Measurements from ENCODE around the gene YWHAQ. TPM values are rescaled to one million over a fixed set of nuclear protein-coding genes. Genes with fewer than 3 reads are reported as not detected.

YWHAQ gene
- total RNA-seq, 1 donor from 2014 or later = 408 TPM

DNA sequence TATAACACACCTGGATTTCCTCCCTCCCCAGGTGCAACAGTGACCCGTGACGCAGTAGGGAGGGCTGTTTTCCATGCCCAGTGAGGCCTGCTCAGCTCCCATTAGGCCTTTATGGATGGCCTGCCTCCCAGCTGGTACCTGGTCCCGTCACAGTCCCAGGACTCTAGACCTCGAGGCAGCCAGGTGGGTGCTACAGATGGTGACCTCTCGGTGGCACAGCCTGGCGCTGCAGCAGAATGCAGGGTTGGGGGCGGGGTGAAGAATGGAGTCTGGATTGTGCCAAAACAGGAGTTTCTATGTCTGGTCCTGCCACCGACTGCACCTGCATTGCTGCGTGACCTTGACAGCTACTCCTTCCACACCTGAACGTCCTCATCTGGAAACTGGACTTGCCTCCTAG lies 18.0 kb upstream of the YWHAQ start:
- H3K9me3 ChIP-seq (ENCODE audit: insufficient read depth, low read depth, low read length) = no peaks in the 10 kb centered on the region
- FAIRE-seq (no peak), DNase-seq (ENCODE audit: low read depth) (no peak)
- H3K27me3 ChIP-seq (ENCODE audit: insufficient read depth, low read length) = no peaks in the 10 kb centered on the region
- no peak overlapping the region for H3K27ac ChIP-seq (ENCODE audit: low read depth, low read length)
- TF ChIP-seq CTCF (IDR thresholded peaks at IDR 0.05; ENCODE audit: insufficient read depth, low read depth, low read length) (no peak), EZH2 (IDR thresholded peaks at IDR 0.05; ENCODE audit: insufficient read depth, low read length) (no peak)
- H3K79me2 ChIP-seq (ENCODE audit: insufficient read depth, low read length) = no peaks in the 10 kb centered on the region
- Mint-ChIP-seq H3K27ac (ENCODE audit: unreplicated experiment) (no peak overlapping the region), H3K36me3 (ENCODE audit: low read depth, unreplicated experiment) (no peaks in the 10 kb centered on the region), H3K27me3 (ENCODE audit: low read depth, unreplicated experiment) (peaks cover 9% of the 10 kb centered on the region), H3K9me3 (ENCODE audit: unreplicated experiment) (no peaks in the 10 kb centered on the region), H3K4me1 (ENCODE audit: low read depth, unreplicated experiment) (peaks cover 12% of the 10 kb centered on the region), H3K4me3 (ENCODE audit: unreplicated experiment) (no peak overlapping the region)
- H3K9ac ChIP-seq (ENCODE audit: low read length) = no peak overlapping the region
- H4K20me1 ChIP-seq (ENCODE audit: insufficient read depth, low read length) = no peaks in the 10 kb centered on the region
- H3K4me3 ChIP-seq (ENCODE audit: insufficient read depth, low read depth, low read length) = no peak overlapping the region
- H3K4me1 ChIP-seq (ENCODE audit: insufficient read depth, low read length) = peaks cover 6% of the 10 kb centered on the region
- H3K4me2 ChIP-seq (ENCODE audit: low read length) = no peak overlapping the region
- H2AFZ ChIP-seq (ENCODE audit: low read depth, low read length) = no peak overlapping the region
- H3K36me3 ChIP-seq (ENCODE audit: insufficient read depth, low read length) = no peaks in the 10 kb centered on the region

GRCh38 chr2:9647884-9648283 lies 17.1 kb upstream of the YWHAQ start:
- Histone ChIP-seq H3K36me3 (ENCODE audit: insufficient read depth, low read length) (no peaks in the 10 kb centered on the region), H3K4me3 (ENCODE audit: insufficient read depth, low read depth, low read length) (no peak overlapping the region), H3K27me3 (ENCODE audit: insufficient read depth, low read length) (no peaks in the 10 kb centered on the region), H2AFZ (ENCODE audit: low read depth, low read length) (no peak overlapping the region), H3K9me3 (ENCODE audit: insufficient read depth, low read depth, low read length) (no peaks in the 10 kb centered on the region), H3K4me1 (ENCODE audit: insufficient read depth, low read length) (peaks cover 6% of the 10 kb centered on the region), H3K79me2 (ENCODE audit: insufficient read depth, low read length) (no peaks in the 10 kb centered on the region), H4K20me1 (ENCODE audit: insufficient read depth, low read length) (no peaks in the 10 kb centered on the region), H3K27ac (ENCODE audit: low read depth, low read length) (no peak overlapping the region), H3K4me2 (ENCODE audit: low read length) (no peak overlapping the region), H3K9ac (ENCODE audit: low read length) (no peak overlapping the region)
- peaks cover 9% of the 10 kb centered on the region for H3K27me3 Mint-ChIP-seq (ENCODE audit: low read depth, unreplicated experiment)
- H3K9me3 Mint-ChIP-seq (ENCODE audit: unreplicated experiment) = no peaks in the 10 kb centered on the region
- no peak for TF ChIP-seq EZH2 (IDR thresholded peaks at IDR 0.05; ENCODE audit: insufficient read depth, low read length)
- TF ChIP-seq CTCF (IDR thresholded peaks at IDR 0.05; ENCODE audit: insufficient read depth, low read depth, low read length) = no peak
- H3K4me1 Mint-ChIP-seq (ENCODE audit: low read depth, unreplicated experiment) = peaks cover 15% of the 10 kb centered on the region
- FAIRE-seq (no peak), DNase-seq (ENCODE audit: low read depth) (no peak)
- H3K27ac Mint-ChIP-seq (ENCODE audit: unreplicated experiment) = no peak overlapping the region
- no peaks in the 10 kb centered on the region for H3K36me3 Mint-ChIP-seq (ENCODE audit: low read depth, unreplicated experiment)
- no peak overlapping the region for H3K4me3 Mint-ChIP-seq (ENCODE audit: unreplicated experiment)

GRCh38 chr2:9646196-9647030 lies 15.6 kb upstream of the YWHAQ start:
- H3K4me1 ChIP-seq (ENCODE audit: insufficient read depth, low read length) = peaks cover 6% of the 10 kb centered on the region
- FAIRE-seq (no peak), DNase-seq (ENCODE audit: low read depth) (no peak)
- no peak overlapping the region for H3K27ac Mint-ChIP-seq (ENCODE audit: unreplicated experiment)
- H3K4me3 ChIP-seq (ENCODE audit: insufficient read depth, low read depth, low read length) = no peak overlapping the region
- H3K27me3 Mint-ChIP-seq (ENCODE audit: low read depth, unreplicated experiment) = peaks cover 9% of the 10 kb centered on the region
- H3K4me2 ChIP-seq (ENCODE audit: low read length) = no peak overlapping the region
- H3K36me3 ChIP-seq (ENCODE audit: insufficient read depth, low read length) = no peaks in the 10 kb centered on the region
- H3K27ac ChIP-seq (ENCODE audit: low read depth, low read length) = no peak overlapping the region
- no peak overlapping the region for H3K4me3 Mint-ChIP-seq (ENCODE audit: unreplicated experiment)
- no peak overlapping the region for H2AFZ ChIP-seq (ENCODE audit: low read depth, low read length)
- peaks cover 15% of the 10 kb centered on the region for H3K4me1 Mint-ChIP-seq (ENCODE audit: low read depth, unreplicated experiment)
- H3K9me3 ChIP-seq (ENCODE audit: insufficient read depth, low read depth, low read length) = no peaks in the 10 kb centered on the region
- no peak overlapping the region for H3K9ac ChIP-seq (ENCODE audit: low read length)
- no peak for TF ChIP-seq CTCF (IDR thresholded peaks at IDR 0.05; ENCODE audit: insufficient read depth, low read depth, low read length)
- no peaks in the 10 kb centered on the region for H4K20me1 ChIP-seq (ENCODE audit: insufficient read depth, low read length)
- H3K36me3 Mint-ChIP-seq (ENCODE audit: low read depth, unreplicated experiment) = no peaks in the 10 kb centered on the region
- no peaks in the 10 kb centered on the region for H3K9me3 Mint-ChIP-seq (ENCODE audit: unreplicated experiment)
- no peaks in the 10 kb centered on the region for H3K27me3 ChIP-seq (ENCODE audit: insufficient read depth, low read length)
- no peaks in the 10 kb centered on the region for H3K79me2 ChIP-seq (ENCODE audit: insufficient read depth, low read length)

Data from astrocyte (in vitro differentiated cells and primary cell).